OCI-LY3 (cell line): Measurements from ENCODE around the gene MYLK3.

ENCODE experiments used
- H2AFZ ChIP-seq: fragments of 200-600, 300-600 bp; shearing (Covaris generic); 2 replicates; pipeline ENCODE4 v1.6.0; 2014; ENCODE audit warnings: antibody characterized with exemption, low read depth, low read length
- H3K27ac ChIP-seq: fragments of 200-600, 300-600 bp; sonication (generic); 2 replicates; pipeline ENCODE4 v1.5.1; 2014; ENCODE audit warnings: mild to moderate bottlenecking, low read length, moderate library complexity, mixed read lengths
- H3K27me3 ChIP-seq: fragments of 200-600, 300-600 bp; sonication (generic); 2 replicates; pipeline ENCODE4 v1.6.1; 2014; ENCODE audit warnings: low read depth, low read length, mixed read lengths
- H3K36me3 ChIP-seq: fragments of 200-600, 300-600 bp; sonication (generic); replicated peaks from 2 replicates; pipeline ENCODE3; 2014; ENCODE audit warnings: low read depth, low read length, mixed read lengths
- H3K4me1 ChIP-seq: fragments of 300-600, 200-600 bp; sonication (generic); 2 replicates; pipeline ENCODE4 v1.6.1; 2014; ENCODE audit warnings: low read length, mixed read lengths
- H3K4me2 ChIP-seq: fragments of 200-600, 300-600 bp; sonication (generic); 2 replicates; pipeline ENCODE4 v1.6.1; 2014; ENCODE audit warnings: low read length, mixed read lengths
- H3K4me3 ChIP-seq: fragments of 300-600, 200-600 bp; sonication (generic); 2 replicates; pipeline ENCODE4 v1.5.1; 2014; ENCODE audit warnings: antibody characterized with exemption, mild to moderate bottlenecking, low read length, moderate library complexity
- H3K79me2 ChIP-seq: fragments of 300-600, 200-600 bp; shearing (Covaris generic); 2 replicates; pipeline ENCODE4 v1.6.1; 2014; ENCODE audit warnings: mild to moderate bottlenecking, low read length, mixed read lengths
- H3K9ac ChIP-seq: fragments of 300-600, 200-600 bp; shearing (Covaris generic); 2 replicates; pipeline ENCODE4 v1.6.0; 2014; ENCODE audit warnings: mild to moderate bottlenecking, low read length, moderate library complexity
- H3K9me3 ChIP-seq: fragments of 200-600, 300-600 bp; shearing (Covaris generic); 2 replicates; pipeline ENCODE4 v1.6.1; 2014; ENCODE audit warnings: low read length, mixed read lengths; ENCODE audit not compliant: insufficient read depth
- H4K20me1 ChIP-seq: fragments of 200-600, 300-600 bp; sonication (generic); 2 replicates; pipeline ENCODE4 v1.6.1; 2016; ENCODE audit warnings: low read length, mixed read lengths; ENCODE audit not compliant: insufficient read depth
- EZH2phosphoT487 ChIP-seq: fragments of 200-600 bp; shearing (Covaris generic); IDR thresholded peaks from 2 replicates; pipeline ENCODE4 v1.6.1; 2018; ENCODE audit warnings: antibody characterized with exemption, mixed run types, low read depth
- TF ChIP-seq, protein P1 (sequence below): fragments of 200-600, 300-600 bp; sonication (generic); IDR thresholded peaks from 2 replicates; pipeline ENCODE4 v1.5.1; 2014; ENCODE audit warnings: antibody characterized with exemption, low read length, low read depth

MYLK3 gene

DNA sequence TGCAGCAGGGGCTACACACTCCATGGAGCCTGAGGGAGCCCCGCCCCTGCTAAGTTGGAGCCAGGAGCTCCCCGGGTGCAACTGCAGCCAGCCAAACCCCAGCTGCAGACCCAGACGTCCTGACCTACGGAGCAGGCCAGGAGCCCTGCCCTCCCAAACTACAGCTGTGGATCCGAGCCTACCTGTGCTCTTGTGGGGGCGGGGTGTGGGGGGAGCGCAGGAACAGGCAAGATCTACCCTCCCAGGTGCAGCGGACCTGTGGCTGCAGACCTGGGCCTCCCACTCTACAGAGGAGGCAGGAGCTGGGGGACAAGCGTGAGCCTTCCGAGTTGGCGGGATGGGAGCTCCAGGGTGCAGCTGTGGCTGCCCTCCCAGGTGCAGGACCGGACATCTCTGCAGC, 29.7 kb upstream of the MYLK3 start:
- Histone ChIP-seq H3K27ac (no peak overlapping the region), H3K4me3 (no peak overlapping the region), H3K4me2 (no peak overlapping the region), H3K36me3 (no peaks in the 10 kb centered on the region), H4K20me1 (no peaks in the 10 kb centered on the region), H3K27me3 (no peaks in the 10 kb centered on the region), H3K9ac (no peak overlapping the region), H3K4me1 (no peaks in the 10 kb centered on the region), H3K9me3 (no peaks in the 10 kb centered on the region), H2AFZ (no peak overlapping the region), H3K79me2 (no peaks in the 10 kb centered on the region)
- TF ChIP-seq EZH2phosphoT487, result no peak
- TF ChIP-seq, protein P1, sequence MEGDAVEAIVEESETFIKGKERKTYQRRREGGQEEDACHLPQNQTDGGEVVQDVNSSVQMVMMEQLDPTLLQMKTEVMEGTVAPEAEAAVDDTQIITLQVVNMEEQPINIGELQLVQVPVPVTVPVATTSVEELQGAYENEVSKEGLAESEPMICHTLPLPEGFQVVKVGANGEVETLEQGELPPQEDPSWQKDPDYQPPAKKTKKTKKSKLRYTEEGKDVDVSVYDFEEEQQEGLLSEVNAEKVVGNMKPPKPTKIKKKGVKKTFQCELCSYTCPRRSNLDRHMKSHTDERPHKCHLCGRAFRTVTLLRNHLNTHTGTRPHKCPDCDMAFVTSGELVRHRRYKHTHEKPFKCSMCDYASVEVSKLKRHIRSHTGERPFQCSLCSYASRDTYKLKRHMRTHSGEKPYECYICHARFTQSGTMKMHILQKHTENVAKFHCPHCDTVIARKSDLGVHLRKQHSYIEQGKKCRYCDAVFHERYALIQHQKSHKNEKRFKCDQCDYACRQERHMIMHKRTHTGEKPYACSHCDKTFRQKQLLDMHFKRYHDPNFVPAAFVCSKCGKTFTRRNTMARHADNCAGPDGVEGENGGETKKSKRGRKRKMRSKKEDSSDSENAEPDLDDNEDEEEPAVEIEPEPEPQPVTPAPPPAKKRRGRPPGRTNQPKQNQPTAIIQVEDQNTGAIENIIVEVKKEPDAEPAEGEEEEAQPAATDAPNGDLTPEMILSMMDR, result no peak

DNA sequence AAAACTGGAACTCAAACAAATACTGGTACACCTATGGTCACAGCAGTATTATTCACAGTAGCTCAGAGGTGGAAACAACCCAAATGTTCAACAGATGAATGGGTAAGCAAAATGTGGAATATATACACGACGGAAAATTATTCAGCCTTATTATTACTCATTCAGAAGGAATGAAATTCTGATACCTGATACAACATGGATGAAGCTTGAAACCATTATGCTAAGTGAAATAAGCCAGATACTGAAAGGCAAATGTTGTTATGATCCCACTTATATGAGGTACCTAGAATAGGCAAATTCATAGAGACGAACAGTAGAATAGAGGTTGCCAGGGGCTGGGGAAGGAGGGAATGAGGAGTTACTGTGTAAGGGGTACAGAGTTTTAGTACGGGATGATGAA, 27.1 kb upstream of the MYLK3 start:
- H3K27ac ChIP-seq, result no peak overlapping the region
- no peak overlapping the region for H3K4me3 ChIP-seq
- H3K9me3 ChIP-seq, result no peaks in the 10 kb centered on the region
- H4K20me1 ChIP-seq, result no peaks in the 10 kb centered on the region
- H3K4me1 ChIP-seq, result no peaks in the 10 kb centered on the region
- no peak overlapping the region for H3K9ac ChIP-seq
- no peaks in the 10 kb centered on the region for H3K36me3 ChIP-seq
- no peaks in the 10 kb centered on the region for H3K79me2 ChIP-seq
- no peak overlapping the region for H2AFZ ChIP-seq
- no peaks in the 10 kb centered on the region for H3K27me3 ChIP-seq
- TF ChIP-seq, protein P1, result no peak
- no peak for TF ChIP-seq EZH2phosphoT487
- no peak overlapping the region for H3K4me2 ChIP-seq

DNA sequence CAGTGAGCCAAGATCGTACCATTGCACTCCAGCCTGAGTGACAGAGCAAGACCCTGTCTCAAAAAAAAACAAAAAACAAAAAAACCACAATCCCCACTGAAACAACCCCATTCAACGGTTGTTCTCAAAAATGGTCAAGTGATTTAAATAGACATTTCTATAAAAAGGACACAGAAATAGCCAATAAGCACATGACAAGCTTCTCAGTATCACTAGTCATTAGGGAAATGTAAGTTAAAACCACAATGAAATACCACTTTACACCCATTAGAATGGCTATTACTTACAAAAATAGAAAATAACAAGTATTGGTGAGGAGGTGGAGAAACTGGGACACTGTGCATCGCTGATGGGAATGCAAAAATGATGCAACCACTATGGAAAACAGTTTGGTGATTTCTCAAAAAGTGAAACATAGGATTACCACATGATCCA, 26.6 kb upstream of the MYLK3 start:
- no peak overlapping the region for H3K4me3 ChIP-seq
- H3K27me3 ChIP-seq, result no peaks in the 10 kb centered on the region
- TF ChIP-seq EZH2phosphoT487, result no peak
- TF ChIP-seq, protein P1, result no peak

DNA sequence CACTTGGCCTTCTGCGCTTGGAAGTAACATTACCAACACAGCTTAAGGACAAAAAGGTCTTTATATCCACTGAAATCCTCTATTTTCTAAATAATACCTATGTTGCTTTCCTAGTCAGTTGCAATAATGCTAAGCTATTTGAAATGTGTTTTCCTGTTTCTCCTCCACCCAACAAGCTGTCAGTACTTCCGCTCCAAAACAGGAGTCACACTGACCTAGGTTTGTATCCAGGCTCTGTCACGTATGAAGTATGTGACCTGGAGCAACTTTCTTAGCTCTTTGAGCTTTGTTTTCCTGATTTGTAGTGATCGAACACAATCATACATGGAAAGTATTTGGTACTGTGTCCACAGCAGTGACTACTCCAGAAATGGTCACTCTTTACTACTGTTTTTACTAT, 24.3 kb upstream of the MYLK3 start:
- no peak overlapping the region for H2AFZ ChIP-seq
- H3K27me3 ChIP-seq, result no peaks in the 10 kb centered on the region
- H3K4me2 ChIP-seq, result no peak overlapping the region
- H3K9me3 ChIP-seq, result no peaks in the 10 kb centered on the region
- H3K4me3 ChIP-seq, result no peak overlapping the region
- H3K79me2 ChIP-seq, result no peaks in the 10 kb centered on the region
- no peaks in the 10 kb centered on the region for H3K36me3 ChIP-seq
- H3K27ac ChIP-seq, result no peak overlapping the region
- no peak for TF ChIP-seq EZH2phosphoT487
- TF ChIP-seq, protein P1, result no peak
- no peaks in the 10 kb centered on the region for H3K4me1 ChIP-seq
- H4K20me1 ChIP-seq, result no peaks in the 10 kb centered on the region
- H3K9ac ChIP-seq, result no peak overlapping the region

More for the DNA sequence above, 26.6 kb upstream of the MYLK3 start:
- H3K27ac ChIP-seq, result no peak overlapping the region
- no peaks in the 10 kb centered on the region for H3K9me3 ChIP-seq
- H3K9ac ChIP-seq, result no peak overlapping the region
- no peaks in the 10 kb centered on the region for H3K79me2 ChIP-seq
- H2AFZ ChIP-seq, result no peak overlapping the region
- no peak overlapping the region for H3K4me2 ChIP-seq
- H3K4me1 ChIP-seq, result no peaks in the 10 kb centered on the region
- no peaks in the 10 kb centered on the region for H3K36me3 ChIP-seq
- no peaks in the 10 kb centered on the region for H4K20me1 ChIP-seq
